Activated B cell treated with CpG ODN at 0.5 μM for 24 hours (primary cell): ENCODE data around the gene KDM1A. TPM values are rescaled to one million over a fixed set of nuclear protein-coding genes. Genes with fewer than 3 reads are reported as not detected.
A peak's percentile ranks its signal among the peaks of the same experiment; 100 is the strongest.

Source experiments
- ATAC-seq: fragments of 200-7000 bp; cut with Tn5 transposase; one replicate; pipeline ENCODE4 v1.10.0; 2021; ENCODE audit warnings: low read depth, mild to moderate bottlenecking, moderate library complexity
- CTCF ChIA-PET: fragments of 350-600 bp; sonication (Branson Sonifier 250); formaldehyde crosslinking; loops from one replicate; lab custom pipeline; 2021; ENCODE audit warnings: antibody characterized with exemption; lab: Charles Lee
- POLR2A ChIA-PET: fragments of 350-600 bp; sonication (Branson Sonifier 250); formaldehyde crosslinking; loops from one replicate; lab custom pipeline; 2021; ENCODE audit warnings: antibody characterized with exemption; lab: Charles Lee
- DNase-seq: peaks from one replicate; pipeline ENCODE4 v3.0.0; 2022
- H3K27ac Mint-ChIP-seq: one replicate; pipeline ENCODE4 v1.8.0; 2020; ENCODE audit warnings: mixed read lengths
- H3K27me3 Mint-ChIP-seq: one replicate; pipeline ENCODE4 v1.8.0; 2021; ENCODE audit warnings: mixed read lengths
- H3K36me3 Mint-ChIP-seq: one replicate; pipeline ENCODE4 v1.8.0; 2021; ENCODE audit warnings: low read depth, mixed read lengths
- H3K4me1 Mint-ChIP-seq: one replicate; pipeline ENCODE4 v1.8.0; 2021; ENCODE audit warnings: mixed read lengths
- H3K4me3 Mint-ChIP-seq: one replicate; pipeline ENCODE4 v1.8.0; 2020; ENCODE audit warnings: mild to moderate bottlenecking, mixed read lengths
- H3K9me3 Mint-ChIP-seq: one replicate; pipeline ENCODE4 v1.8.0; 2020; ENCODE audit warnings: mixed read lengths
- CTCF ChIP-seq: fragments of 200-600 bp; IDR thresholded peaks from one replicate; pipeline ENCODE4 v1.8.0; 2022; ENCODE audit warnings: antibody characterized with exemption, mild to moderate bottlenecking
- intact Hi-C: fragments of 100-400 bp; cut with micrococcal nuclease; formaldehyde crosslinking; loops from one replicate; pipeline ENCODE4 v1.15.1; 2024
- total RNA-seq: library from RNA; stranded (reverse); gene quantifications from 2 replicates; pipeline ENCODE4 v1.2.3, GENCODE V29; 2022

KDM1A gene
- total RNA-seq, 1 donor from 2014 or later = 41.5 TPM

- Mint-ChIP-seq H3K4me3 (no peak overlapping the region), H3K9me3 (no peaks in the 10 kb centered on the region), H3K36me3 (peaks cover 9% of the 10 kb centered on the region), H3K27ac (peak overlapping the region; percentile 25), H3K4me1 (peaks cover 20% of the 10 kb centered on the region), H3K27me3 (no peaks in the 10 kb centered on the region)
- ATAC-seq (peak; percentile 73), DNase-seq (no peak)
- CTCF ChIA-PET = interaction anchor here (0.7 to 7.6 kb wide), 2 partner anchors 76 to 81 kb away, joined by 3 to 407 read pairs; no protein-coding TSS in a partner anchor
- POLR2A ChIA-PET = interaction anchor here (0.6 kb wide), 2 partner anchors 395 to 1001 kb away, joined by 3 to 6 read pairs; no protein-coding TSS in a partner anchor
- no peak for TF ChIP-seq CTCF
- intact Hi-C loops = no loop called here
Observed at GRCh38 chr1:23103001-23103889, 84.0 kb downstream of the KDM1A start.

- intact Hi-C loops = no loop called here
- Mint-ChIP-seq H3K9me3 (no peaks in the 10 kb centered on the region), H3K36me3 (peaks cover 16% of the 10 kb centered on the region), H3K4me3 (no peak overlapping the region), H3K27ac (no peak overlapping the region), H3K4me1 (peaks cover 15% of the 10 kb centered on the region), H3K27me3 (no peaks in the 10 kb centered on the region)
- DNase-seq (no peak), ATAC-seq (no peak)
- no peak for TF ChIP-seq CTCF
- CTCF ChIA-PET = interaction anchor here (1.7 to 7.5 kb wide), 2 partner anchors 10 to 75 kb away, joined by 5 to 39 read pairs; no protein-coding TSS in a partner anchor
- POLR2A ChIA-PET = no interaction called here
Observed at GRCh38 chr1:23108918-23109533, 89.8 kb downstream of the KDM1A start.

GRCh38 chr1:23110391-23110790 is 91.1 kb downstream of the KDM1A start:
- Mint-ChIP-seq H3K9me3 (no peaks in the 10 kb centered on the region), H3K4me1 (peaks cover 29% of the 10 kb centered on the region), H3K4me3 (no peak overlapping the region), H3K36me3 (peaks cover 16% of the 10 kb centered on the region), H3K27ac (no peak overlapping the region), H3K27me3 (no peaks in the 10 kb centered on the region)
- CTCF ChIA-PET = interaction anchor here (1.7 to 7.5 kb wide), 2 partner anchors 12 to 74 kb away, joined by 5 to 39 read pairs; no protein-coding TSS in a partner anchor
- intact Hi-C loops = no loop called here
- no peak for TF ChIP-seq CTCF
- no peak for ATAC-seq
- DNase-seq = no peak
- POLR2A ChIA-PET = interaction anchor here (0.6 to 0.8 kb wide), 2 partner anchors 10 to 60 kb away, joined by 3 to 5 read pairs; no protein-coding TSS in a partner anchor

GRCh38 chr1:23111600-23112535 is 92.6 kb downstream of the KDM1A start:
- DNase-seq (no peak), ATAC-seq (no peak)
- Mint-ChIP-seq H3K27me3 (no peaks in the 10 kb centered on the region), H3K9me3 (no peaks in the 10 kb centered on the region), H3K4me1 (peaks cover 43% of the 10 kb centered on the region), H3K36me3 (peaks cover 13% of the 10 kb centered on the region), H3K27ac (peak overlapping the region; percentile 1), H3K4me3 (no peak overlapping the region)
- CTCF ChIA-PET = interaction anchor here (0.7 to 7.5 kb wide), 3 partner anchors 7 to 72 kb away, joined by 3 to 39 read pairs (median 13); no protein-coding TSS in a partner anchor
- no peak for TF ChIP-seq CTCF
- intact Hi-C loops = no loop called here
- POLR2A ChIA-PET = interaction anchor here (0.6 kb wide), 1 partner anchor 87 kb away, joined by 18 read pairs; no protein-coding TSS in a partner anchor
